ENCODE results near the gene MAD1L1.
"Not testable (repeated sequence)": the region's sequence is repeated elsewhere in the genome, so short reads cannot be mapped to it uniquely, and the experiment has no call there.

Gene MAD1L1

GRCh38 chr7:1885465-1886226, 347.1 kb downstream of the MAD1L1 start:
- DNase-seq (ENCODE audit: low read depth in 2 of 2): no peak

- DNase-seq (ENCODE audit: low read depth in 2 of 2): no peak
Measured at GRCh38 chr7:1884583-1885350, 348.0 kb downstream of the MAD1L1 start.

GRCh38 chr7:1883834-1884582, 348.7 kb downstream of the MAD1L1 start:
- no peak for DNase-seq (ENCODE audit: low read depth in 2 of 2)

GRCh38 chr7:1883031-1883761, 349.5 kb downstream of the MAD1L1 start:
- DNase-seq (ENCODE audit: low read depth in 2 of 2): no peak

GRCh38 chr7:1882451-1882850, 350.3 kb downstream of the MAD1L1 start:
- DNase-seq (ENCODE audit: low read depth in 2 of 2): no peak

GRCh38 chr7:1881946-1882345, 350.8 kb downstream of the MAD1L1 start:
- no peak for DNase-seq (ENCODE audit: low read depth in 2 of 2)

GRCh38 chr7:1876641-1877040, 356.1 kb downstream of the MAD1L1 start:
- not testable (repeated sequence) for DNase-seq (ENCODE audit: low read depth in 2 of 2)

GRCh38 chr7:1875392-1876199, 357.1 kb downstream of the MAD1L1 start:
- DNase-seq (ENCODE audit: low read depth in 2 of 2): not testable (repeated sequence)

GRCh38 chr7:1874590-1875391, 358.0 kb downstream of the MAD1L1 start:
- DNase-seq (ENCODE audit: low read depth in 2 of 2): not testable (repeated sequence)

- DNase-seq (ENCODE audit: low read depth in 2 of 2): no peak
Measured at GRCh38 chr7:1873857-1874589, 358.7 kb downstream of the MAD1L1 start.

- DNase-seq (ENCODE audit: low read depth in 2 of 2): no peak
Measured at GRCh38 chr7:1873421-1873820, 359.3 kb downstream of the MAD1L1 start.

GRCh38 chr7:1873070-1873405, 359.7 kb downstream of the MAD1L1 start:
- no peak for DNase-seq (ENCODE audit: low read depth in 2 of 2)

- no peak for DNase-seq (ENCODE audit: low read depth in 2 of 2)
Measured at GRCh38 chr7:1872191-1873069, 360.3 kb downstream of the MAD1L1 start.

GRCh38 chr7:1869452-1870130, 363.2 kb downstream of the MAD1L1 start:
- no peak for DNase-seq (ENCODE audit: low read depth in 2 of 2)

GRCh38 chr7:1868516-1869165, 364.1 kb downstream of the MAD1L1 start:
- no peak for DNase-seq (ENCODE audit: low read depth in 2 of 2)

- DNase-seq (ENCODE audit: low read depth in 2 of 2): no peak
Measured at GRCh38 chr7:1867370-1868260, 365.1 kb downstream of the MAD1L1 start.

Data from stimulated activated CD4-positive, alpha-beta T cell treated with anti-CD3 and anti-CD28 coated beads, Interleukin-12 subunit alpha, Interleukin-12 subunit beta, amount 100 ng/mL, for 24 hours (primary cell).